ENCODE data around the gene NIT2. TPM values are rescaled to one million over a fixed set of nuclear protein-coding genes. Genes with fewer than 3 reads are reported as not detected.
"Not testable (repeated sequence)": the region's sequence is repeated elsewhere in the genome, so short reads cannot be mapped to it uniquely, and the experiment has no call there.

Gene NIT2
- total RNA-seq, 1 donor from 2014 or later: 24.7 TPM

- TF ChIP-seq CTCF (conservative IDR thresholded peaks at IDR 0.05; ENCODE audit: low read depth, low read length): no peak
- H3K4me3 ChIP-seq (ENCODE audit: low read depth, low read length): no peak overlapping the region
- no peak for DNase-seq (ENCODE audit: low read depth)
Observed at GRCh38 chr3:100325827-100326226, 8.7 kb upstream of the NIT2 start.

DNA sequence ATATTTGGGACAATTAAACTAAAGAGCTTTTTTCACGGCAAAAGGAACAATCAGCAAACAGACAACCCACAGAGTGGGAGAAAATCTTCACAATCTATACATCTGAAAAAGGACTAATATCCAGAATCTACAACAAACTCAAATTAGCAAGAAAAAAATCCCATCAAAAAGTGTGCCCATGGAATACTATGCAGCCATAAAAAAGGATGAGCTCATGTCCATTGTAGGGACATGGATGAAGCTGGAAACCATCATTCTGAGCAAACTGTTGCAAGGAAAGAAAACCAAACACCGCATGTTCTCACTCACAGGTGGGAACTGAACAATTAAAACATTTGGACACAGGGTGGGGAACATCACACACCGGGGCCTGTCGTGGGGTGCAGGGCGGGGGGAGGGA lies 7.2 kb upstream of the NIT2 start:
- DNase-seq (ENCODE audit: low read depth); H3K4me3 ChIP-seq (ENCODE audit: low read depth, low read length): not testable (repeated sequence)

- TF ChIP-seq CTCF (conservative IDR thresholded peaks at IDR 0.05; ENCODE audit: low read depth, low read length): no peak
- no peak for DNase-seq (ENCODE audit: low read depth)
- H3K4me3 ChIP-seq (ENCODE audit: low read depth, low read length): no peak overlapping the region
Observed at GRCh38 chr3:100329800-100330489, 4.6 kb upstream of the NIT2 start.

GRCh38 chr3:100330651-100331050 lies 3.9 kb upstream of the NIT2 start:
- no peak for DNase-seq (ENCODE audit: low read depth)
- no peak overlapping the region for H3K4me3 ChIP-seq (ENCODE audit: low read depth, low read length)
- no peak for TF ChIP-seq CTCF (conservative IDR thresholded peaks at IDR 0.05; ENCODE audit: low read depth, low read length)

- DNase-seq (ENCODE audit: low read depth): no peak
- no peak for TF ChIP-seq CTCF (conservative IDR thresholded peaks at IDR 0.05; ENCODE audit: low read depth, low read length)
- no peak overlapping the region for H3K4me3 ChIP-seq (ENCODE audit: low read depth, low read length)
Observed at GRCh38 chr3:100331660-100332059, 2.9 kb upstream of the NIT2 start.

- no peak overlapping the region for H3K4me3 ChIP-seq (ENCODE audit: low read depth, low read length)
- no peak for TF ChIP-seq CTCF (conservative IDR thresholded peaks at IDR 0.05; ENCODE audit: low read depth, low read length)
- no peak for DNase-seq (ENCODE audit: low read depth)
Observed at GRCh38 chr3:100333051-100333450, 1.5 kb upstream of the NIT2 start.

GRCh38 chr3:100333970-100334487 lies 528 bp upstream of the NIT2 start:
- H3K4me3 ChIP-seq (ENCODE audit: low read depth, low read length): peak overlapping the region; percentile 74
- no peak for TF ChIP-seq CTCF (conservative IDR thresholded peaks at IDR 0.05; ENCODE audit: low read depth, low read length)
- DNase-seq (ENCODE audit: low read depth): no peak
